ENCODE results near the gene TBC1D7.

Gene TBC1D7

DNA sequence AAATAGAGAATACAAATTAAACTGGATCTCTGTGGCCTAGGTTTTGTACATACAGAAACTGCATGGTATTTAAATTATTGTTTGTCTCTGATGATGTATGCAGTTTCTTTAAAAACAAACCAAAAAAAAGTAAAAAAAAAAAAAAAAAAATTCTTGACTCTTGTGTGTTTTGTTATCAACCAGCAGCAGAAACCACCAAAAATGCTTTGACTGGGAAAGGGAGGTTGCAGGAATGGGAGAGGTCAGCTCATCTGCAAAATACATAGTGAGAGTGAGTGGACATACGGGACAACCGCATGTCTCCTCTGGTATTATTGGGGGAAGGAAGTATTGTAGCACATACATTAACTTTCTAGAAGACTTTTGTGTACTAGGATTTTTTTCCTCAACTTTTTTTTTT lies 38.0 kb downstream of the TBC1D7 start:
- DNase-seq: no peak

DNA sequence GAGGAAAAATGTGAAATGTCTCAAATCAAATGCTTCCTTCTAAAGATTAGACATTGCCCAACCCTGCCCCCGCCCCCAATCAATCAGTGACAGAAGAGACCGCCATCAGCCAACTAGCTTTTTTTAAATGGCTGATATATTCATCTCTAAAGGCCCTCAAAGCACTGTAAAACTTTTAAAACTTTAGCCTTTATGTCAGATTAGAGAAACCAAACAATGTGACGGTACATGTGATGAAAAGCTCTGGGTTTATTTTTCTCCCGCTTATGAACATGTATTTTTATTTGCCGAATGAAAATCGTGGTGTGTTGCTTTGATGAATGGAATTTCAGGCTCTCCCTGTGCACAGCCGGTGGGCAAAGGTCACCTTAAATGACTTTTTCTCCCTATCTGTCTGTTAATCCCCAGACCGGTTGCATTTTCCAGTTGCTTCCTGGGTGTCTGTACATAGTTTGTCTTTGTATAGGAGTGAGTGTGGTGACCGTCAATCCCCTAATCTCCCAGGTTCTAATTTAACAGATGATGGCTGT lies 38.5 kb downstream of the TBC1D7 start:
- DNase-seq: no peak

DNA sequence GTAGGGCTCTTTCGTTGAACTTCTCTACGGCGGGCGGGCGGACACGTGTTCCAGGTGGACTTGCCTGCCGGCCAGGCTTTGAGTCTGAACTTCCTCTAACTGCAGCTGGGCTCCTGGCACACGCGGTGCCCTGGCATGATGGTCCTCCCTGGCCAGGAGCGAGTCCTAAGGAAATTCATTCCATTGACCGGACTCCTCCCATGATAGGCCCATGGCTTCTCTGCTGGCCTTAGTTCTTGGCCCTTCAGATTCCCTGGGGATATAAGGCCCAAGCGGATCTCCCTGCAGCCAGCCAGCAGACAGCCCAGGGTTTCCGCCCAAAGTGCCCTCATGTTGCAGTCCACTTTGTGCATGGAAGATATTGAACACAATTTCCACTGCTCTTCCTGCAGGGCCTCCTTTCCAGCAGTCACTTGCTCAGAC lies 39.4 kb downstream of the TBC1D7 start:
- DNase-seq: no peak

DNA sequence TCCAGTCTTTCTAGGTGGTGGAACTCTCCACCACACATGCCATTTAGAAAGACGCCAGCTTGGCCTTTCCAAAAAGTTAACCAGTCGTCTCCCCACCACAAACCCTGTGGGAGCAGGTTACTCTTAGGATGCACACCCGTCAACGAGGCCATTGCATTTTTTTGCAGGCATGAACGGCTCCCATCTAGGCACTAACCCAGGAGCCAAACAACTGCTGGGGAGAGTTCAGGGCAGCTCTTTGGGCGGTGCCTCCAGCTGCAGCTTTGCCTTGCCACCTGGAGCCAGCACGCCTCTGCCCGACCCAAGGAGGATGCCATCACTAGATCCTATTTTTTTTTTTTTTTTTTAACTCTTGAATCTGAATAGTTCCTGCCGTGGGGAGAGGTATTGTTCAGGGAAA lies 39.9 kb downstream of the TBC1D7 start:
- DNase-seq: no peak

DNA sequence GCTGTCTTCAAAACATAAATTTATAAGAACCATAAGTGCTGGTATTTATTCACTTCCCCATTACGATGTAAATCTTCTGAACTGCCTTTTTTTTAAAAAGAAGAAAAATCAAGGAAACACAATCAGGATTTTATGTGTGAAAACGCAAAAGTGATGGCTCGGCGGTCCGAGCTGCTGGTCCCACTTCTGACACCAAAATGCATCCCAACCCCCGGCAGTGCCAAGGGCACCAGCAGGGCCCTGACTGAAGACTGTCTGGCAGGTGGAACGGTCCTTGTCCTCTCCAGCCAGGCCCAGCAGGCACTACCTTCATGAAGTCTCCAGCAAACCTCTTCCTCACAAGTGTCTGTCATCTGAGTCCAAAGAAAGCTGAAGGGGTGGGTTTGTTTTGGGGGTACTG lies 41.2 kb downstream of the TBC1D7 start:
- DNase-seq: no peak

DNA sequence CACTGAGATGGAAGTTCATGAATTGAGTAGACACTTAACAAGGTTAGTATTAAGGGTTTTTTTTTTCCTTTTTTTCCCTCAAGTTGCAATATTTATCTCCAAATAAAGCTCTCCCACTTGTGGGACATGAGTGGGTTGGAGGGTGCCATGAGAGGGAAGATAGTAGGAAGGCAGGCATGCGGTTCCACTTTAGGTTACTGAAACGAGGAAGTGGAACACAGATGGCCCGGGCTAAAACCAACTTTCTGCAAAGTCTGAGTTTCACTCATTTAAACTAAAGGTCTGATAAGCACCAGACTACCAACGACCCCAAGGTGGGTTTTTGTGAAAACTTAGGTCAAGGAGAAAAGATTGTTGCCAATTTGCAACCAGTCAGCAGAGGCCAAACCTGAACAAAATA lies 42.2 kb downstream of the TBC1D7 start:
- no peak for DNase-seq

DNA sequence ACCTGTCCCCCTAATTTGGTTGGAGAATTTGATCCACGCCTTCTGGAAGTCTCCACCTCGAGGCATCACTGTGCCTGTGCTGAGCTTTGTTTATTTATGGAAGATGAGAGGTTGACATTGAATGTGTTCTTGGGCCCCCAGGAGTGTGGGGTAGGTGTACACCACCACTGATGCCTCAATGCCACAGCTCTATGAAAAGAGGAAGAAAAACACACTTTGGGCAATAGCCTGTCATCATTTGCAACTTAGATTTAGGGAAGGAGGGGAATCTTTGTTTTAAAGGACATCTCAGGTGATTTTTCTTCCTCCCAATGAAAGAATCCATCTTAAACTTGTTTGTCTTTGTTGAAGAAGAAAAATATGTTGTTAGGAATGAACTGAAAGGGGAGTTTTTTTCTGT lies 42.6 kb downstream of the TBC1D7 start:
- no peak for DNase-seq

DNA sequence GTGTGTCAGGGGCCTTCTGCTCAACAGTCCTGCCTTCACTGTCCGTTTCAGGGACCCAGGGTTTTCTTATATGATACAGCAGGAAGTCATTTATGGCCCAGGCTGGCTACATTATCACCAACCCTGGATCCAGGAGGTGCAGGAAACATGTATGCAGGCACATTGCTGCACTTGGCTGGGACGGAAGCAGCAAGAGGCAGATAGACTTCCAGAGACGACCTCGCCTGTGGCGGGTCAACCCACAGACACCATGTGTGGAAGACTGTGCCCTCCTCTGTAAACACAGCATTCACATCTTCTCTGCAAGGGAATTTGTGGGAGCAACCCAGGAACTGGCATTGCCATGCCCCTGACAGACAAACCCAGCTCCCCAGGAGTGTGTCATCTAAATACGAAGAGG lies 43.7 kb downstream of the TBC1D7 start:
- DNase-seq: no peak

DNA sequence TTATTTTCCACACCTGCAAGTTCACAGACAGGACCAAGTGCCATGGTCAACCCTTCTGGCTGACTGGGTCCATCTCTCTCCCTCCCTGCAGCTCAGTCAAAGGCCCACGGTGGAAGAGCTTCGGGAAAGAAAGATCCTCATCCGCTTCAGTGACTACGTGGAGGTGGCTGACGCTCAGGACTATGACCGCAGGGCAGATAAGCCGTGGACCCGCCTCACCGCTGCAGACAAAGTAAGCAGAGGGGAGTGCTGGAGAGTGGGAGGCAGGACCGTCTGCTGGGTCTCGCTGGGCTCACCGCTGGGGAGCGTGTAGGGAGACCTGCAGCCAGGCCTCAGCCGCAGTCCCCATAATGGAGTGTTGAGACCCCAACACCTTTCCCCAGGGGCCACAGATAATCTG lies 45.0 kb downstream of the TBC1D7 start:
- DNase-seq: no peak

DNA sequence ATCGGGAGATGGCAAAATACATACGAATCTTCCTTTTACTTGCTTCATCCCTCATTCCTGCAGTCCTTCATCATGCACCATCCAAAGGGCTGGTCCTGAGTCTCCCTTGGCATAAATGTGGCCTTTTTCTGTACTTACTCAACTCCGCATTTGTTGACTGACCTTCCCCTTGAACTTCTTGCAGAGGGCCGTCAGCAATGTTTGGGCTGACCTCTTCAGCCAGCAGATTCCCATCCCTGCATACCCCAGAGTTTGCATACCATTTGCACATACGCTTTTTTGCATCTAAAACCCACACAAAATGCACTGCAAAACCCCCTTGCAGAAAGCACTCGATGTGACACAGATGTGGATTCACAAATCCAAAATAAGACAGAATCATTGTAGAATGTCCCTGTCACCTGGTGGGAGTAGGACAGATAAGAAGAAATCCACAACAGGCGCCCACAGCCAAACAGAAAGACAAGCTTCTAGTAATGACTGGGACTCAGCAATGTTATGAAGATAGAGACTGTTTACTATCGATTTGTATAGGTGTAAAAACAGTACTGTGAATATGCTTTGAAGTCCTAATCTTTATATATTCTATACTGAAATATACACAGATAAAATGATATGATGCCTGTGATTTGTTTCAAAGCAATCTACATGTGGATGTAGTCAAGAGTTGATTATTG lies 45.8 kb downstream of the TBC1D7 start:
- no peak for DNase-seq

DNA sequence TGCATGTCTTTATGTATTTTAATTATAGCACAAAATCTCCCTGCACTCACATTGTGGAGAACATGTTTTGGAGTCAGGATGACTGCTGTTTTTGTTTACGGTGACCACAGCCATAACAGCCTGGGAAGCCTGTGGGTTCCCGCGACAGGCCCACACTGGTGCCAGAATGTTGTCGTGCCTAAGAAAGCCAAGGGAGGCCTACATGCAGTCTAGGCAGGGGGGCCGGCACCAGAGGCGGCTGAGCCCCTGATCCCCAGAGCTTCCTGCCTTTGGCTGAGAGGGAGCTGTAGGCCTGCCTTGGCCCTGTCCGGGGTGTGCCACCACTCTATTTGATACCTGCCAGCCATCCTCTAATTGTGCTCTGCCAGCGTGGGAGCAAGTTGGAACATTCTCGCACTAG lies 46.7 kb downstream of the TBC1D7 start:
- DNase-seq: no peak

DNA sequence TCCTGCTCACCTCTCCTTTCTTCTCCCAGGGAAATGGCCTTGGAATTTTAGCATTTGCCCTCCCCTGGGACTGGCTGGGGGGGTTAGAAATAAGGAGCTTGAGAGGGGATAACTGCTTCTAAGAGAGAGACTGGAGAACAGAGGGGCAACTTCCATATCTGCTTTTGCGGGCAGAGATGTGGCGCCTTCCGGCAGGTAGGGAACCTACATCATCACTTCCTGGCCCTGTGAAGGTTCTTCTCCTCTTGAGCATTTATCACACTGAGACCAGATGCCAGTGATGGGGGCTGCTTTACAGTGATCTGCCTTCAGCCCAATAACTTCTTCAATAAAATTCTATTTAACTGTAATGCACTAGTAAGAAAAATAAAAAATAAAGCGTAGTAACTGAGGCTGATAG lies 48.1 kb downstream of the TBC1D7 start:
- no peak for DNase-seq

DNA sequence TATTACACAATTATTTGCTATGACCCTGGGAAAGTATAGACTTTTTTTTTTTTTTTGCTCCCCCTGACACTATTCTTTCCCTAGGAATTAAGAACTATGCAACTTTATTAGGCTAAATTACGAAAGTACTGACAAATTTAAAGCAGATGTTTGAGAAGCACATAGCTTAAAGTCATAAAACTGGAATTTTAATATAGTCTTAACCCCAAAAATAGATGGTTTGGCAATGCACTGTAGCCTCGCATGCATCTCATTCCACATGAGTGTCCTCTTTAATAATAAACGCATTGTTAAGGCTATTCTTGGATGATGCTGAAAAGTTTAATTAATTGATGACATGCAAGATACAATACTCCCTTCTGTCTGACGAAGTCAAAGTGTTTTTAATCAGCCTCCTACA lies 49.3 kb downstream of the TBC1D7 start:
- no peak for DNase-seq

DNA sequence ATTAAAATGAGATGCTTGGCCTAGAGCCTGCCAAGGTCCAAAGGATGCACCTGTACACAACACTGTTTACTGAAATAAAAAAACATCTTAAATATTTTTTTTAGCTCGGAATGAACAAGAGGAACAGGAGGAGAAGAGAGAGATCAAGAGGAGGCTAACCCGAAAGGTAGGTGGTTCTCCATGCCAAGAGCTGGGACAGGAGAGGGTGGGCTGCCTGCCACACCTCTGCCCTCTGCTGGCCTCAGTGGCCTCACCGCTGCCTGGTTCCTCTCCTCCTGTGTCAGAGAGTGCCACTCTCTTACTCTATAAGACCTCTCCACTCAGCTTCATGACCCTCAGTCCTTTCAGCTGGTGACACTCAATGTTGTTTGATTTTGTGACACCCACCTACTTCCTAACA lies 50.2 kb downstream of the TBC1D7 start:
- peak; percentile 26 for DNase-seq

DNA sequence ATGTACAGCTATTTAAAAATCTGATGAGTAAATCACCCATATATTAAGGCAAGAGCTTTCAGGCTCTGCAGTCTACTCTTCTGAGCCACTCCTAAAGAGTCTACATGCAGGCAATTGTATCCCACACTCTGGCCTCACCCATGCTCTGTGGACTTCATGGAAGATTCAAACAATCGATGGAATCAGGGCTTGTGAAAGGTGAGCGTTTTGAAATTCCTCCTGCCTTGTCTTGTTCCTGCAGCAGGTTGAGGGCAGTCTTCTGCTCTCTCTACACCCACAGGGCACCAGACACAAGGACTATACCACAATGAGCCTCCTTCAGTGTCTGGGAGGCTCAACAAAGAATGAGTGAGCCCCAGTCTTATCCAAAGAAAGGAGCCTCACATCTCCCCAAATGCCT lies 51.1 kb downstream of the TBC1D7 start:
- no peak for DNase-seq

DNA sequence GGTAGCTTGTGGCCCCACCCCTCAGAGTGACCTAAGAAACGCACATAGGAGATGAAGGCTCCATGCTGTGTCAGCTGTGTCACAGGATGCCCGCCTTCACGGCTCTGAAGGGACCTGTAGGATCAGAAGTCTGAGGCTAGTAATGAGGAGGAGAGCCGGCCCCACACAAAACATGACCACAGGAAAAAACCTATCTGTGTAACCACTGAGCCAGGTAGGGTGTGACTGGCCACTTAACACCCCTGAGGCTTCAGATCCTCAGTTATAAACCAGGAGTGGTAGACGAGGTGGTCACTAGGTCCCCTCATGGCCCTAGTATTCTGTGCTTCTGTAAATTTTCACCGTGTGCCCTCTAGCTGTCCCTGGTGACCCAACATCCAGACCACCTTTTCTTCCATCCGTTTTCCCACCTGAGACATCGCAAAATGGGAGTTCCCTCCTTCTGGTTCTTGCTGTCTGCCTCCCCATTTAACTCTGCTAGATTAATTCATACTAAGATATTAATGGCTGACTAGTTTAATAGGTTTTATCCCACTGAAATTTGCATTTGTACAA lies 52.8 kb downstream of the TBC1D7 start:
- no peak for DNase-seq

DNA sequence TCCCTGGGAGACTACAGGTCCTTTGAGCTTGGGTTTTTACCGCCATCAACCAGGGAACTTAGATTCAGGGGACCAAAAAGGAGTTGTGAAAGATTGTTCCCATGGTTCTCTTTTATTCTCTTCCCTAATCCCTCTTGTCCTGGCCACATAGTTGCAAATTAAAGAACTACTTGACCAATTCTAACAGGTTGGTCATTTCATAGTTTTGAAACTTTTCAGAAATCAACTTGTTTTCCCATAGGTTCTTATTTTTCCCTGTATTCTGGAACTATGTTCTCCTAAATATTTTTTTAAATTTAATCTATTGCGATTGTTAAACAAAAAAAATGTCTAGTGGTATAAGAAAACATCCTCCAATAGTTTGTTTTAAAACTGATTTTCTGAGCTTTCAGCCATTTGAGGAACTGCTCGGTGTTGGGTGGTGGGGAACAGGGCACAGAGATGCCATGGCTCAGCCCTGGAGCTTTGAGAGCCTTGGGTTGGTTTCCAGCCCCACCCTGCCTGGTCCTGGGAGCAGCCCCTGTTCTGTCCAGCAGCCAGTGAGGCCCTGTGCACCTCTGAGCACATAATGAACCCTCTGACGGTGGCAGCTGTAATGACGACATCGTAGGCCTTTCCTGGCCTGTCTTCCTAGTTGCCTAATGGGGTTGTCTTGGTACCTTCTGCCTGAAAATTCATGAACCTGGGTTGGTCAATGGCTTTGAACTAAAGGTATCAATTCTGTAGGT lies 53.5 kb downstream of the TBC1D7 start:
- no peak for DNase-seq

DNA sequence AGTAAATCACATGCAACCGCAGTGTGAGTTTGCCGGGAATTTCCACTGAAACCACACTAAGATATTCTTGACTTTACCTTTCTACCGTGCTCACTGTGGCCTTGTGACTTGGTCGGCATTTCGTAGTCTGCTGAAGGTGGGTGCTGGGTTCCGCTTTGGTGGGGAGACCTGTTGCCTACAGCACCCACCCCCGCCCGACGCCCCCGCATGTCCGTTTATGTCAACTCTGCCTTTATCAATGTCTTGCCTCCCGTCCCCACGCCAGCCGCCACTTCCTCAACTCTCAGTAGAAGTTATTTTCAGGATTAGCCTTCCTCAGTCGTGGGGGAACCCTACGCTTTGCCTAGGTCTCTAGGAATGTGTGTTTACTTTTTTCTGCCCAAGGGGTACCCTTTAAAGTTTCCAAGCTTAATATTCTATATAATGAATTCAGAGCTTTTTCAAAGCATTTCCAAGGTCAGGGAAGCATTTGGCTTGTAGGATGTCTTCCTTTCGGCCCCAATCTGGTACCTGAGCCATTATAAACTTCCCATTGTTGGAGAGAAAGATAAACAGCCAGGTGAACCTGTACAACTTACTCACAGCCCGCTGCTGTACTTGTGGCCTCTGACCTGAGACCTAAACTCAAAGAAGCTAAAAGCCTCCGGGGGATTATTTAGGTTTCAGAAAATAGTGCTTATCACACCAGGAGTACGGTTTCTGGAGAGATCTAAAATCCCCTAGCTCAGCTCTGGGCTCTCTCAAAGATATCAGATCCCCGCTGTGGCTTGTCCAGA lies 54.2 kb downstream of the TBC1D7 start:
- DNase-seq: no peak

DNA sequence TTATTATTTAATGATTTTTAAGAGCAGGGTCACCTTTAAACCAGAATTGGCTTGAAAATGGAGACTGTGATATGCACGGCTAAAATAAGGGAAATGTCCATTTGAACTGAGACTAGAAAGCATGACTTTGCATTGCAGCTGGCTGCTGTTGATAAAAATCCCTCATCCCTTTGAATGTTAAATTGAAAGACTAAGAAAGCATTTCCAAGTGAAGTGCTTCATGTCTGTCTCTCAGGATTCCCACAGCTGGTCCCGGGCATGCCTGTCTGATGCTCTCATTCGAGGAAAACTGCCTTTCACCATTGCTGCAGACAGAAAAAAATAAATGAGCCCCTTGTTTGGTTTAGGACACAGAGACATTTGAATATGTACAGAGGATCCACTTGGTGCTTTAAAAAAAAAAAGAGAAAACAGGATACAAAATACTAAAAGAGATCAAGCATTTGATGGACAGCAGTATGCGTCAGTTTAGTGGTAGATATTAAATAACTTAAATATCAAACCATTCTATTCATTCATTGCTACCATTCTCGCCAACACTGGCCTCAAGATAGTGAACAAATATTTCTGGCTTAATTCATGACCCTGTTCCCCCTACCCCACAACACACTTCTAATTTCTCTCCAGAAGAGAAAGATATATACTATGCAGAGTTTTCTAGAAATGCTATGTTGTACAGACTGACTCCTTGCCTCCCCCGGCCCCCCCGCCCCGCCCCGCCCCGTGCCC lies 55.0 kb downstream of the TBC1D7 start:
- DNase-seq: no peak

DNA sequence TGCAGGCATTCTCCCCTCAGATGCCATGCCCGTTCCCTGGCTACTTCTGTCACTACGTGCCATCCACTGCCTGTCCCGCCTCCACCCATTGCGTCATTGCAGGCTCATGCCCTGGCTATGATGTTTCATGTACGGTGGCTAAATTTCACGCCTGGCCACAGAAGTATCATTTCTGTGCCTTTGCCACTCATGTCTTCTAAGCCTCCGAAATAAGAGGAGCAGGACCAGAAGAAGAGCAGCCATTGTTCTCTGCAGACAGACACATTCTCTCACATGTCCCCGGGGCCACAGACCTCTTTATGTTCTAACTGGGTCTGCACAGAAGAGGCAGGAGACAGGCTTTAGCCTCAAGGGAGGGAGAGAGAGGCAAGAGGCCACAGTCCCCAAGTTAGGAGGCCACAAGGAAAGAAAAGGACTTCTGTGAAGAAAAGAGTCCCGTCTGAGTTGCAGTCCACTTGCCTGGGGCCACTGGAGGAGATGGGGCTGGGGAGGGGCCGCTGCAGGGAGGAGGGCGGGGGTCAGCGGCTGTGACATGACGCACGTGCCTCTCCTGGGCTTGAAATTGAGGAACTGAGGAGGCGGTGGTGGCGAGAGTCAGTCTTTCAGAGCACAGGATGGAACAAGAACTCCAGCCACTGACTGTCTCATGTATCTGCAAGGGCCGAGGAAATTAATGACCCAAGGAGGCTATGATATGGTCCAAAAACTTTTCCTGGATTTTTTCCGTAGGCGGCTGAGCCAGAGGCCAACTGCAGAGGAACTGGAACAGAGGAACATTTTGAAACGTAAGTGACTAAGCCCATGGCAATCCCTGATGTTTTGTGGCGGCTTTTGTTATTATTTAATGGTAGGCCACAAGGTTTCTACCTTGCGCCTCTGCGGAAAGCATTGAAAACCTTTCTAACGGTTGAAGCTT lies 55.9 kb downstream of the TBC1D7 start:
- no peak for DNase-seq

DNA sequence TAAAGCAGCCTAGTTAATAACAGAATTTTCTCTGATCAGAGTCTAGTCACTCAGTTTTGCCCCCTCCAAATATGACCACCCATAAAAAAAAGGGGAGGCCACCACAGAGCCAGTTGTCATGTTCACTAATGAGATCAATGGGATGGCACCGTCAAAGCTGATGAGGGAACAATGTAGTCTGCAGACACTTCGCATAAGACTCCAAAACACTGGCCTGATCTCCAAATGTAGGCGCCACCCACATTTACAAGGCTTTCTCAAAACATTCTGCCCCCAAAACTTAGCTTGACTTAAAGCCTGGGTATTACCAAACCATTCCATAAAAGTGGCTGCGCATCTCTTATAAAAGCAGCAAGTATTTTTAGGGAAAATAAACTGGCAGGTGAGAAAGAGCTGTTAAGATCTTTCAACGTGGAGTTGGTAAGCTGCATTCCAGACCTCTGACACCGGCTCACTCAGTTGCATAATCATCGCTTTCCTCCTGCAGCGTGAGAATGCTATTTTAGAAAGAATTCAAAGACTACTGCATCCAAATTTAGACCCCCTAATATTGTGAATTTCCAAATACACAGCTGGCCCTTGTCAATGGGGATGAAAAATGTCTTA lies 59.3 kb downstream of the TBC1D7 start:
- DNase-seq: no peak

Data from NCI-H1105 treated with DMSO at 0.1 percent for 48 hours (cell line).